NCI-H748 treated with DMSO at 0.1 percent for 48 hours (cell line): ENCODE measurements around the gene ENC1.

Experiments used
- DNase-seq: peaks from one replicate; lab custom pipeline; 2025; lab: John Stamatoyannopoulos, UW

Gene ENC1

GRCh38 chr5:74657165-74657564 is 16.6 kb upstream of the ENC1 start:
- no peak for DNase-seq

- no peak for DNase-seq
Measured at GRCh38 chr5:74655716-74656115, 15.2 kb upstream of the ENC1 start.

- no peak for DNase-seq
Measured at GRCh38 chr5:74655206-74655605, 14.7 kb upstream of the ENC1 start.

- DNase-seq = no peak
Measured at GRCh38 chr5:74653991-74654390, 13.5 kb upstream of the ENC1 start.

- no peak for DNase-seq
Measured at GRCh38 chr5:74652576-74652975, 12.0 kb upstream of the ENC1 start.

- DNase-seq = no peak
Measured at GRCh38 chr5:74651710-74652109, 11.2 kb upstream of the ENC1 start.

- no peak for DNase-seq
Measured at GRCh38 chr5:74649421-74649973, 9.0 kb upstream of the ENC1 start.

- peak; percentile 87 for DNase-seq
Measured at GRCh38 chr5:74648835-74649293, 8.3 kb upstream of the ENC1 start.

- peak; percentile 94 for DNase-seq
Measured at GRCh38 chr5:74647096-74647495, 6.6 kb upstream of the ENC1 start.

GRCh38 chr5:74643111-74643562 is 2.6 kb upstream of the ENC1 start:
- DNase-seq = no peak

- no peak for DNase-seq
Measured at GRCh38 chr5:74642543-74642863, 2.0 kb upstream of the ENC1 start.

GRCh38 chr5:74641735-74642542 is 1.4 kb upstream of the ENC1 start:
- DNase-seq = peak; percentile 65

GRCh38 chr5:74640954-74641734 is 616 bp upstream of the ENC1 start:
- peak; percentile 92 for DNase-seq

GRCh38 chr5:74639807-74640449 is 600 bp downstream of the ENC1 start:
- DNase-seq = no peak

- DNase-seq = no peak
Measured at GRCh38 chr5:74638970-74639806, 1.3 kb downstream of the ENC1 start.

GRCh38 chr5:74638544-74638969 is 2.0 kb downstream of the ENC1 start:
- no peak for DNase-seq

- DNase-seq = no peak
Measured at GRCh38 chr5:74636552-74636951, 4.0 kb downstream of the ENC1 start.

GRCh38 chr5:74636149-74636548 is 4.4 kb downstream of the ENC1 start:
- DNase-seq = no peak

- no peak for DNase-seq
Measured at GRCh38 chr5:74634611-74635286, 5.8 kb downstream of the ENC1 start.

- no peak for DNase-seq
Measured at GRCh38 chr5:74633695-74634094, 6.8 kb downstream of the ENC1 start.

GRCh38 chr5:74632947-74633356 is 7.6 kb downstream of the ENC1 start:
- no peak for DNase-seq
